ENCODE data around the gene EXOC7. TPM values are rescaled to one million over a fixed set of nuclear protein-coding genes. Genes with fewer than 3 reads are reported as not detected.

Gene EXOC7
- total RNA-seq, 4 donors from 2014 or later, result 51.7 to 87.3 (median 75.1) TPM

DNA sequence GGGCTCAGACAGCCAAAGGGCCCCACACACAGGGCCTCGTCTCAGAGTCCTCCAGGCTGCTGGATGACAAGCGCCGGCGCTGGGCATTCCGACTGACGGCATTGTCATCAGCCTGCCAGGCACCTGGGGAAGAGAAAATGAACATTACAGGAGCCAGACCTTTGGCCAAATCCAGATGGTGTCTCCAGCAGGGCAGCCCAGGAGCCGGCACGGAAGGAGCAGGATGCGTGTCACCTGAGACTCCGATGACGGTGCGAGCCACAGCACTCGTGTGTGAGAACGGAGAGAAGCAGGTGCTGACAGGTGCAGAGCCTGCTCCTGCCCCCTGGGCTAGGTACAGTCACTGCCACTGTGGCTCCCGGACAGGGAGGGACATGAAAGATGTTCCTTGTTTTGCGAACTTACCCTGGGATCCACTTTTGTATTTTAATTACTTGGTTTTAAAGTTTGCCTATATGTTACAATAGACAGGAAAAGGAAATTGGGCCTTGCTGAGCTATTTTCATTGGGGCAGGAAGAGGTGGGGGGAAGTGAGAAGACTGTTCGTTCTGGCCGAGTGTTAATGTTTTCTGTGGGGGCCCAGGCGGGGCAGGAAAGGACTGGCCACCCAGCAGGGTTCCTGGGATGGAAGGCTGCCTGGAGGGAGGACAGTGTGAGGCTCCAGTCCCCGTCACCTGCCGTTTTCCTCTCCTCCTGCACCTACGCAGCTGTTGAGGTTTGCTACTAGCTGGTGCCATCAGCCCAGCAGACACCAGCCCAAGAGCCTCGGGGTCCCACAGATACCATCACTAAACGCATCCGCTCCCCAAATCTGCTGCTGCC, 41.9 kb upstream of the EXOC7 start:
- 67 to 74% methylated on average over 25 of the region's 25 CpGs for WGBS, 2 donors
- peaks cover 3 to 21% (median 17%) of the 10 kb centered on the region in 4 donors for H3K4me1 ChIP-seq
- H3K36me3 ChIP-seq, result peaks cover 0 to 10% (median 0%) of the 10 kb centered on the region in 3 donors
- peak in 1 of 2 donors; percentile 7 for DNase-seq (ENCODE audit: low spot score in 2 of 2)
- H3K9me3 ChIP-seq, result no peaks in the 10 kb centered on the region
- TF ChIP-seq, protein P1, sequence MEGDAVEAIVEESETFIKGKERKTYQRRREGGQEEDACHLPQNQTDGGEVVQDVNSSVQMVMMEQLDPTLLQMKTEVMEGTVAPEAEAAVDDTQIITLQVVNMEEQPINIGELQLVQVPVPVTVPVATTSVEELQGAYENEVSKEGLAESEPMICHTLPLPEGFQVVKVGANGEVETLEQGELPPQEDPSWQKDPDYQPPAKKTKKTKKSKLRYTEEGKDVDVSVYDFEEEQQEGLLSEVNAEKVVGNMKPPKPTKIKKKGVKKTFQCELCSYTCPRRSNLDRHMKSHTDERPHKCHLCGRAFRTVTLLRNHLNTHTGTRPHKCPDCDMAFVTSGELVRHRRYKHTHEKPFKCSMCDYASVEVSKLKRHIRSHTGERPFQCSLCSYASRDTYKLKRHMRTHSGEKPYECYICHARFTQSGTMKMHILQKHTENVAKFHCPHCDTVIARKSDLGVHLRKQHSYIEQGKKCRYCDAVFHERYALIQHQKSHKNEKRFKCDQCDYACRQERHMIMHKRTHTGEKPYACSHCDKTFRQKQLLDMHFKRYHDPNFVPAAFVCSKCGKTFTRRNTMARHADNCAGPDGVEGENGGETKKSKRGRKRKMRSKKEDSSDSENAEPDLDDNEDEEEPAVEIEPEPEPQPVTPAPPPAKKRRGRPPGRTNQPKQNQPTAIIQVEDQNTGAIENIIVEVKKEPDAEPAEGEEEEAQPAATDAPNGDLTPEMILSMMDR (IDR thresholded peaks at IDR 0.05), result no peak
- TF ChIP-seq EP300 (IDR thresholded peaks at IDR 0.05) (no peak), POLR2A (IDR thresholded peaks at IDR 0.05) (no peak)
- H3K4me3 ChIP-seq, result no peak overlapping the region
- peak overlapping the region in 3 of 4 donors; percentile 16 to 71 (median 55) for H3K27ac ChIP-seq
- H3K27me3 ChIP-seq, result peaks cover 0 to 5% of the 10 kb centered on the region in 2 donors

DNA sequence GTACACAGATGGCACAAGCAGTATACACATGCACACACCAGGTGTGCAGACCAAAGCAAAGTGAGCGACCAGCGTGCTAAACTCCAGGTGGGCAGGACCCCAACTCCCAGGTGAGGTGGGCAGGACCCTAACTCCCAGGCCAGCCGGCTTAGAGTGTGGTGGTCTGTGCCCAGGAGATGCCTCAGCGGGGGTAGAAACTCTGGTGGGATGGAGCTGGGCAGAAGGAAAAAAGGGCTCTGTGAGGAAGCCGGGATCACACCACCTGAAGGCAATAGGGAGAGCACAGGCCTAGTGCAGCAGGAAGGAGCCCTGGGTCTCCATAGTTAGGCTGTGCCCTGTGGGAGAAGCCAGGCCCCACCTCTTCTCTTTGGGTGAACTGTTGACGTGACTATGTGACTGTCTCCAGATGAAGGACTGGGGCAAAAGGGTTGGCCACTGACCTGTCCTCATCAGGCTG, 39.0 kb upstream of the EXOC7 start:
- no peak for DNase-seq (ENCODE audit: low spot score in 2 of 2)
- Histone ChIP-seq H3K27ac (no peak overlapping the region), H3K36me3 (peaks cover 0 to 10% (median 0%) of the 10 kb centered on the region in 3 donors), H3K9me3 (no peaks in the 10 kb centered on the region), H3K4me3 (no peak overlapping the region), H3K27me3 (peaks cover 0 to 34% of the 10 kb centered on the region in 2 donors), H3K4me1 (peaks cover 3 to 47% (median 25%) of the 10 kb centered on the region in 4 donors)
- TF ChIP-seq EP300 (IDR thresholded peaks at IDR 0.05) (no peak), POLR2A (IDR thresholded peaks at IDR 0.05) (no peak)
- TF ChIP-seq, protein P1 (IDR thresholded peaks at IDR 0.05), result no peak
- 73 to 83% methylated on average over 6 of the region's 6 CpGs for WGBS, 2 donors

DNA sequence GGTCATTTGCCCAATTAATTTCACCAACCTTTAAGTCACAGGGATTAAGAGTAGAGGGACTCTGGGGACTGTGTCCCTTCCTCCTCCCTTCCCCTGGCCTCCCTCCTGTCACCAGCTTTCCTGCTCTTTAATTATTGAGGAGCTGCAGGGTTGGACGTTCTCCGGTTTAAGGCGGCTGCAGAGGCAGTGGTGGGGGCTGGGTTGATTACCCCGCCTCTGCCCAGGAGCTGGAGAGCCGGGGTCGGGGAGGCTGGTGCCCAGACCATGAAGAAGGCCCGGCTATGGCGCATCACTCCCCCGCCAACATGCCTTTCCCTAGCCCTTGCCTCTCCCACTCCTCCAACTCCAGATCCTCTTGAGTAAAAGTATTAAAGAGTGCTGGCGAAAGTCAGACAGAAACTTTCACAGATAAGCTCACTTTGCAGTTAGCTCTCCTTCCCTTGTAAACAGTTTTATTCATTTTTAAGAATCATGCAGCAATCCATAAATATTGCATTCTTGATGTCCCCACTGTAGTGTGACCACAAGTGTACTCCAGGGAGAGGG, 38.5 kb upstream of the EXOC7 start:
- WGBS, 2 donors, result 40 to 47% methylated on average over 10 of the region's 10 CpGs
- peaks cover 3 to 50% (median 25%) of the 10 kb centered on the region in 4 donors for H3K4me1 ChIP-seq
- H3K27me3 ChIP-seq, result peaks cover 2 to 39% of the 10 kb centered on the region in 2 donors

DNA sequence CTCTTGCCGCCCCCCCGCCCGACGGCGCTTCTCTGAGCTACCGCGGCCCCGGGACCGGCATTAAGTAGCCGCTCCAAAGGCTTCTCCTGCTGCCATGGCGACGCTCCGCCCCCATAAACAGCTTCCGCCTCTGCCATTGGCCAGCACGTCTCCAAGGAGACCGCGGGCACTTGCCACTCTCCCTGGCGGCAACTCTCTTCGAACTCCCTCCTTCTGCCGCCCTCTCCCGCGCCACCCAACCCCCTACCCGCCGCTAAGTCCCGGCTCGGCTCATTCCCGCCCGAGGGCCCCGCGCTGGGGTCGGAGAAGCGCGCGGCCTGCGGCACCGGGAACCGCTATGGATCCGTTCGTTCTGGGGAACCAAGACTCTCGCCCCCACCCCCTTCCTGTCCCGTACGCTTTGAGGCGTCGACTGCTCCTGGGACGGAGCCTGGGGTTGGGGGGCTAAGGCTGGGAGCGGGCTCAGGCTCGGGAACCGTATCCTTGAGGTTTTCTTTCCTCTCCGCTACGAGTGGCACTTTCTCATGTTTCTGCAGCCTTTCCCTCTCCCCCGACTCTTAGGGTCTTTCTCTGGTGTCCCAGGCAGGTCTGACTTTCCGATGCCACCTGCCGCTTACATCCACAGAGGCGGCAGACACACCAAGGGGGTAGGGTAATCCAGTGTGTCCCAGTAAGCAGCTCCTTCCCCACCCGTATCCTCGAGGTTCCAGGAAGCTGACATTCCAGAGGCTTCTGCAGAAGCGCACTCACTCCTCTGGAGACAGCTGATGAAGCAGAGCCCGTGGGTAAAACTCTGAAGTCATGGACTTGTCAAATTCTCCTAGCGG, 37.8 kb upstream of the EXOC7 start, which contains the start of gene FOXJ1:
FOXJ1 (minus strand) TSS at position 34 of the 827 bp plus-strand sequence. CDS start 850 bp downstream, outside the sequence.
- H3K4me1 ChIP-seq, result peaks cover 3 to 50% (median 25%) of the 10 kb centered on the region in 4 donors
- no peaks in the 10 kb centered on the region for H3K9me3 ChIP-seq
- peak within 1 kb of the TSS; percentile 27 to 56 (median 50) for H3K4me3 ChIP-seq
- H3K36me3 ChIP-seq, result peaks cover 0 to 6% (median 0%) of the 10 kb centered on the region in 3 donors
- DNase-seq (ENCODE audit: low spot score in 2 of 2), result peak; percentile 78 to 86
- WGBS, 2 donors, result 2 to 4% methylated on average over 40 to 48 of the region's 59 CpGs
- TF ChIP-seq POLR2A (IDR thresholded peaks at IDR 0.05) (no peak), EP300 (IDR thresholded peaks at IDR 0.05) (peak in 1 of 2 donors; percentile 28)
- TF ChIP-seq, protein P1 (IDR thresholded peaks at IDR 0.05), result no peak
- peaks cover 2 to 46% of the 10 kb centered on the region in 2 donors for H3K27me3 ChIP-seq
- H3K27ac ChIP-seq, result peak within 1 kb of the TSS in 1 of 4 donors; percentile 46

More for the DNA sequence above, 38.5 kb upstream of the EXOC7 start:
- H3K9me3 ChIP-seq, result no peaks in the 10 kb centered on the region
- peak overlapping the region in 1 of 4 donors; percentile 56 for H3K4me3 ChIP-seq
- no peak for DNase-seq (ENCODE audit: low spot score in 2 of 2)
- H3K27ac ChIP-seq, result no peak overlapping the region
- H3K36me3 ChIP-seq, result peaks cover 0 to 10% (median 0%) of the 10 kb centered on the region in 3 donors
- TF ChIP-seq POLR2A (IDR thresholded peaks at IDR 0.05), result no peak
- TF ChIP-seq EP300 (IDR thresholded peaks at IDR 0.05), result no peak
- TF ChIP-seq, protein P1 (IDR thresholded peaks at IDR 0.05), result no peak

Data from tibial nerve (tissue), 4 donors.